Naive B cell (primary cell): ENCODE measurements around the gene UIMC1. TPM values are rescaled to one million over a fixed set of nuclear protein-coding genes. Genes with fewer than 3 reads are reported as not detected.
"Not testable (repeated sequence)": the region's sequence is repeated elsewhere in the genome, so short reads cannot be mapped to it uniquely, and the experiment has no call there.

Experiments used
- ATAC-seq, 2 donors: fragments of 150-1000 bp; cut with Tn5 transposase; 2 replicates each; pipeline ENCODE4 v1.10.0; 2021; ENCODE audit warnings: low read depth in 2 of 2, mild to moderate bottlenecking in 2 of 2, moderate library complexity in 2 of 2
- DNase-seq: peaks from one replicate; pipeline ENCODE4 v3.0.0; 2022
- H3K27ac Mint-ChIP-seq, 6 donors: one replicate each; pipeline ENCODE4 v1.8.0; 2020 to 2022; ENCODE audit warnings: mild to moderate bottlenecking in 6 of 6, mixed read lengths in 6 of 6, moderate library complexity in 5 of 6, inconsistent platforms in 2 of 6
- H3K27me3 Mint-ChIP-seq, 3 donors: one replicate each; pipeline ENCODE4 v1.8.0; 2021 to 2022; ENCODE audit warnings: mixed read lengths in 3 of 3, mild to moderate bottlenecking in 1 of 3
- H3K36me3 Mint-ChIP-seq, 2 donors: one replicate each; pipeline ENCODE4 v1.8.0; 2020 to 2022; ENCODE audit warnings: mixed read lengths in 2 of 2, inconsistent platforms in 1 of 2, mild to moderate bottlenecking in 1 of 2
- H3K4me1 Mint-ChIP-seq, 3 donors: one replicate each; pipeline ENCODE4 v1.8.0; 2020 to 2022; ENCODE audit warnings: mixed read lengths in 3 of 3, inconsistent platforms in 1 of 3, mild to moderate bottlenecking in 1 of 3, moderate library complexity in 1 of 3
- H3K4me3 Mint-ChIP-seq, 8 donors: one replicate each; pipeline ENCODE4 v1.8.0; 2020 to 2022; ENCODE audit warnings: mild to moderate bottlenecking in 8 of 8, mixed read lengths in 8 of 8, moderate library complexity in 8 of 8, inconsistent platforms in 2 of 8
- H3K9me3 Mint-ChIP-seq, 7 donors: one replicate each; pipeline ENCODE4 v1.8.0; 2020 to 2022; ENCODE audit warnings: mixed read lengths in 7 of 7, mild to moderate bottlenecking in 5 of 7, inconsistent platforms in 2 of 7, moderate library complexity in 1 of 7
- polyA plus RNA-seq, 6 donors: library from polyadenylated mRNA; unstranded; fragments of 300-500 nt; fragmentation: Illumina TruSeq; gene quantifications; one replicate each; pipeline ENCODE4 v1.2.3, GENCODE V29; 2021; ENCODE audit warnings: low read depth in 6 of 6

UIMC1 gene
- polyA plus RNA-seq, 6 donors from 2014 or later, result 25.0 to 39.1 (median 32.7) TPM

DNA sequence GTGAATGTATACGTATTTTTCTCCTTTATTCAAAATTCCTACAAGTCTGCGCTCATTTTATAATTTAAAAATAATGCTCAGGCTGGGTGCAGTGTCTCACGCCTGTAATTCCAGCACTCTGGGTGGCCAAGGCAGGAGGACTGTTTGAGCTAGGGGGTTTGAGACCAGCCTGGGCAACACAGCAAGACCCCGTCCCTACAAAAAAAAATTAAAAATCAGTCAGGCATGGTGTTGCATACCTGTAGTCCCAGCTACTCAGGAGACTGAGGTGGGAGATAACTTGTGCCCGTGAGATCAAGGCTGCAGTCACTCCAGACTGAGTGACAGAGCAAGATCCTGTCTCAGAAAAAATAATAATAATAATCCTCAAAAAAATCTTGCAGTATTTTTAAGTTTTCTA lies 7.8 kb downstream of the UIMC1 start:
- Mint-ChIP-seq H3K27me3 (no peaks in the 10 kb centered on the region), H3K4me3 (peak overlapping the region in 1 of 8 donors; percentile 12), H3K9me3 (no peaks in the 10 kb centered on the region), H3K4me1 (peaks cover 46 to 76% (median 69%) of the 10 kb centered on the region in 3 donors), H3K36me3 (no peaks in the 10 kb centered on the region), H3K27ac (no peak overlapping the region)
- DNase-seq, result no peak
- ATAC-seq, result no peak

- ATAC-seq, result no peak
- H3K36me3 Mint-ChIP-seq, result no peaks in the 10 kb centered on the region
- no peaks in the 10 kb centered on the region for H3K27me3 Mint-ChIP-seq
- peaks cover 41 to 86% (median 74%) of the 10 kb centered on the region in 3 donors for H3K4me1 Mint-ChIP-seq
- peak overlapping the region in 5 of 6 donors; percentile 39 to 96 (median 86) for H3K27ac Mint-ChIP-seq
- no peaks in the 10 kb centered on the region for H3K9me3 Mint-ChIP-seq
- H3K4me3 Mint-ChIP-seq, result peak overlapping the region in 5 of 8 donors; percentile 21 to 68 (median 61)
- DNase-seq, result no peak
Observed at GRCh38 chr5:176996780-176997179, 9.8 kb downstream of the UIMC1 start.

DNA sequence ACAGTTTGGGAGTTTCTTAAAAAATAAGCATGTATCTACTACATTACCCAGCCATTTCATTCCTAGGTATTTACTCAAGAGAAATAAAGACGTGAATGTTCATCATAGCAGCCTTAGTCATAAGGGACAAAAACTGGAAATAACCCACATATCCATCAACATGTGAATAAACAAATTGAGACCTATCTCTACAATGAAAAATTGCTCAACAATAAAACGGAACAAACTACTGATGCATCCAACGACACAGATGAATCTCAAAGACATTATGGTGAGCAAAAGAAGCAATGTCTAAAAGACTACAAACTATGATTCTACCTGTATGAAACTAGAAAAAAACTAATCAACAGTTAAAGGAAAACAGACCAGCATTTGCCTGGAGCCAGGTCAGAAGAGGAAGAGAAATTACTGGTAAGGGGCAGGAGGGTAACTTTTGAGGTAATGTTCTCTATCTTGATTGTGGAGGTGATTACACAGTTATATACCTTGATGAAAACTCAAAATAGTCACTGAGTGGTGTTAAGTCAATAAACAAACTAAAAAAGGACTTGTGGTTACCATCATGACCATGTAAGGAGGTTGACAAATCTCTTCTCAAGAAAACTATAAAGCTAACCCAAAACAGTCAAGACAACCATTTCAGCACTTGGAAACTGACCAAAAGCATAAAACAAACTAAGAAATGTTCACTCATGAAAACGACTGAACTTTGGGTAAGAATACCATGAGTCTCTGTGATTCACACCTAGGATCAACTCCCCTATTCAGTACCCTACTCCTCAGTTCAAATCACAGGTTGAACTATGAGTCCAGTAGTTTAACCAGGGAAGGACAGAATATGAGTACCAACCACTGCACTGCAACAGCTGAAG lies 10.4 kb downstream of the UIMC1 start:
- peaks cover 42 to 86% (median 68%) of the 10 kb centered on the region in 3 donors for H3K4me1 Mint-ChIP-seq
- H3K4me3 Mint-ChIP-seq, result peak overlapping the region; percentile 1 to 88 (median 41)
- DNase-seq (peak; percentile 12), ATAC-seq (no peak)
- no peaks in the 10 kb centered on the region for H3K9me3 Mint-ChIP-seq
- peak overlapping the region; percentile 39 to 97 (median 85) for H3K27ac Mint-ChIP-seq
- no peaks in the 10 kb centered on the region for H3K36me3 Mint-ChIP-seq
- H3K27me3 Mint-ChIP-seq, result no peaks in the 10 kb centered on the region

- Mint-ChIP-seq H3K4me3 (peak overlapping the region; percentile 17 to 90 (median 78)), H3K27ac (peak overlapping the region; percentile 86 to 97 (median 92)), H3K27me3 (no peaks in the 10 kb centered on the region), H3K36me3 (no peaks in the 10 kb centered on the region), H3K4me1 (peaks cover 39 to 82% (median 59%) of the 10 kb centered on the region in 3 donors), H3K9me3 (no peaks in the 10 kb centered on the region)
- DNase-seq (no peak), ATAC-seq (no peak)
Observed at GRCh38 chr5:176995122-176995490, 11.5 kb downstream of the UIMC1 start.

- Mint-ChIP-seq H3K36me3 (no peaks in the 10 kb centered on the region), H3K27me3 (no peaks in the 10 kb centered on the region), H3K4me3 (peak overlapping the region; percentile 17 to 90 (median 78)), H3K9me3 (no peaks in the 10 kb centered on the region), H3K4me1 (peaks cover 42 to 83% (median 59%) of the 10 kb centered on the region in 3 donors), H3K27ac (peak overlapping the region; percentile 86 to 97 (median 92))
- peak; percentile 75 for DNase-seq
- ATAC-seq, result peak; percentile 99
Observed at GRCh38 chr5:176994460-176995121, 12.0 kb downstream of the UIMC1 start.

DNA sequence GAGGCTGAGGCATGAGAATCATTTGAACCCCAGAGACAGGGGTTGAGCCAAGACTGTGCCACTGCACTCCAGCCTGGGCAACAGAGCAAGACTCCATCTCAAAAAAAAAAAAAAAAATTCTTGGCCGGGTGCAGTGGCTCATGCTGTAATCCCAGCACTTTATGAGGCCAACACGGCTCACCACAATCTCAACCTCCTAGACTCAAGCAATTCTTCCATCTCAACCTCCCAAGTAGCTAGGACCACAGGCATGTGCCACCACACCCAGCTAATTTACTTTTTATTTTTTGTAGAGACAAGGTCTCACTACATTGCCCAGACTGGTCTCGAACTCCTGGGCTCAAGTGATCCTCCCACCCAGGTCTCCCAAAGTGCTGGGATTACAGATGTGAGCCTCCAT lies 13.5 kb downstream of the UIMC1 start:
- not testable (repeated sequence) for DNase-seq, ATAC-seq, H3K9me3 Mint-ChIP-seq, H3K27me3 Mint-ChIP-seq, H3K36me3 Mint-ChIP-seq
- peaks cover 43 to 87% (median 67%) of the 10 kb centered on the region in 3 donors for H3K4me1 Mint-ChIP-seq
- H3K4me3 Mint-ChIP-seq, result peak overlapping the region in 3 of 8 donors; percentile 42 to 63 (median 53)
- peak overlapping the region in 3 of 6 donors; percentile 28 to 86 (median 47) for H3K27ac Mint-ChIP-seq

DNA sequence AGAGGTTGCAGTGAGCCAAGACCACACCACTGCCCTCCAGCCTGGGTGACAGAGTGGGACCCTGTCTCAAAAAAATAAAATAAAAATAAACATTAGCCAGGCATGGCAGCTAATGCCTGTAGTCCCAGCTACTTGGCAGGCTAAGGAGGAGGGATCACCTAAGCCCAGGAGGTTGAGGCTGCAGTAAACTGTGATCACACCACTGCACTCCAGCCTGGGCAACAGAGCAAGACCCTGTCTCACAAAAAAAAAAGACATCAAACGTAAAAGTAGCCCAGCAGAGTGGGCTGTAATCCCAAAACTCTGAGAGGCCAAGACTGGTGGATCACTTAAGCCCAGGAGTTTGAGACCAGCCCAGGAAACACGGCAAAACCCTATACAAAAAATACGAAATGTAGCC lies 19.0 kb downstream of the UIMC1 start:
- ATAC-seq, result no peak
- H3K4me1 Mint-ChIP-seq, result peaks cover 19 to 75% (median 36%) of the 10 kb centered on the region in 3 donors

DNA sequence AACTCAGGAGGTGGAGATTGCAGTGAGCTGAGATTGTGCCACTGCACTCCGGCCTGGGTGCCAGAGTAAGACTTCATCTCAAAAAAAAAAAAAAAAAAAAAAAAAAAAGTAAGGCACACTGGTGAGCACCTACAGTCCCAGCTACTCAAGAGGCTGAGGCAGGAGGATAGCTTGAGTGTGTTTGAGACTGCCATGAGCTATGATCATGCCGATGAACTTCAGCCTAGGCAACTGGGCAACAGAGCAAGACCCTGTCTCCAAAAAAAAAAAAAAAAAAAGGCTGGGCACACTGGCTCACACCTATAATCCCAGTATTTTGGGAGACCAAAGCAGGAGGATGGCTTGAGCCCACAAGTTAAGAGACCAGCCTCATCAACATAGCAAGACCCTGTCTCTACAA lies 20.3 kb downstream of the UIMC1 start:
- H3K9me3 Mint-ChIP-seq, result no peaks in the 10 kb centered on the region
- peak overlapping the region in 5 of 6 donors; percentile 64 to 97 (median 93) for H3K27ac Mint-ChIP-seq
- DNase-seq (no peak), ATAC-seq (no peak)
- H3K4me3 Mint-ChIP-seq, result peak overlapping the region in 7 of 8 donors; percentile 15 to 88 (median 42)
- H3K36me3 Mint-ChIP-seq, result no peaks in the 10 kb centered on the region
- peaks cover 18 to 69% (median 34%) of the 10 kb centered on the region in 3 donors for H3K4me1 Mint-ChIP-seq
- no peaks in the 10 kb centered on the region for H3K27me3 Mint-ChIP-seq

More for the DNA sequence above, 19.0 kb downstream of the UIMC1 start:
- DNase-seq, result no peak
- Mint-ChIP-seq H3K27ac (peak overlapping the region in 1 of 6 donors; percentile 29), H3K36me3 (no peaks in the 10 kb centered on the region), H3K4me3 (peak overlapping the region in 1 of 8 donors; percentile 25), H3K9me3 (no peaks in the 10 kb centered on the region), H3K27me3 (no peaks in the 10 kb centered on the region)

DNA sequence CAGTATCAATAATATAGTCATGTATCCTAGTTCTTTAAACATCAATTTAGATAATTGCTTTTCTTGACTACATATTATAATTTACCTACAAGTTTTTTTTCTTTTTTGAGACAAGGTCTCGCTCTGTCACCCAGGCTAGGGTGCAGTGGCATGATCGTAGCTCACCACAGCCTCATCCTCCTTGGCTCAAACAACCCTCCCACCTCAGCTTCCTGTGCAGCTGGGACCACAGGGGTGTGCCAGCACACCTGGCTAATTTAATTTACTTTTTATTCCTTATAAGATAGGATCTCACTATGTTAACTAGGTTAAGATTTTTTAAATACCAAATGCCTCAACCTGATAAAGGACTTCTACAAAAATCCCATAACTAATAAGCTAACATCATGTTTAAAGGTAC lies 21.1 kb downstream of the UIMC1 start:
- Mint-ChIP-seq H3K4me3 (peak overlapping the region; percentile 65 to 88 (median 74)), H3K36me3 (no peaks in the 10 kb centered on the region), H3K9me3 (no peaks in the 10 kb centered on the region), H3K27me3 (no peaks in the 10 kb centered on the region), H3K27ac (peak overlapping the region; percentile 79 to 97 (median 94)), H3K4me1 (peaks cover 16 to 66% (median 34%) of the 10 kb centered on the region in 3 donors)
- peak; percentile 100 for ATAC-seq
- peak; percentile 75 for DNase-seq

DNA sequence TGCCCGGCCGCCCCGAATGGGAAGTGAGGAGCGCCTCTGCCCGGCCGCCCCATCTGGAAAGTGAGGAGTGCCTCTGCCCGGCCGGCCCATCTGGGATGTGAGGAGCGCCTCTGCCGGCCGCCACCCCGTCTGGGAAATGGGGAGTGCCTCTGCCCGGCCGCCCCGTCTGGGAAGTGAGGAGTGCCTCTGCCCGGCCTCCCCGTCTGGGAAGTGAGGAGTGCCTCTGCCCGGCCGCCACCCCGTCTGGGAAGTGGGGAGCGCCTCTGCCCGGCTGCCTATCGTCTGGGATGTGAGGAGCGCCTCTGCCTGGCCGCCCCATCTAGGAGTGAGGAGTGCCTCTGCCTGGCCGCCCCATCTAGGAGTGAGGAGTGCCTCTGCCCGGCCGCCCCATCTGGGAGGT lies 22.4 kb downstream of the UIMC1 start:
- not testable (repeated sequence) for ATAC-seq, DNase-seq, H3K27me3 Mint-ChIP-seq, H3K9me3 Mint-ChIP-seq
- peaks cover 15 to 60% (median 33%) of the 10 kb centered on the region in 3 donors for H3K4me1 Mint-ChIP-seq
- peaks cover 10 to 11% of the 10 kb centered on the region in 2 donors for H3K36me3 Mint-ChIP-seq
- H3K27ac Mint-ChIP-seq, result peak overlapping the region in 5 of 6 donors; percentile 12 to 73 (median 31)
- peak overlapping the region in 2 of 8 donors; percentile 51 to 78 for H3K4me3 Mint-ChIP-seq

DNA sequence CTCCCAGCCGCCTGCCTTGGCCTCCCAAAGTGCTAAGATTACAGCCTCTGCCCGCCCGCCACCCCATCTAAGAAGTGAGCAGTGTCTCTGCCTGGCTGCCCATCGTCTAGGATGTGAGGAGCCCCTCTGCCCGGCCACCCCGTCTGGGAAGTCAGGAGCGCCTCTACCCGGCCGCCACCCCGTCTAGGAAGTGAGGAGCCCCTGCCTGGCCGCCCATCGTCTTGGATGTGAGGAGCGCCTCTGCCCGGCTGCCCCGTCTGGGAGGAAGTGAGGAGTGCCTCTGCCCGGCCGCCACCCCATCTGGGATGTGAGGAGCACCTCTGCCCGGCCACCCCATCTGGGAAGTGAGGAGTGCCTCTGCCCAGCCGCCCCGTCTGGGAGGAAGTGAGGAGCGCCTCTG lies 23.0 kb downstream of the UIMC1 start:
- DNase-seq, ATAC-seq, H3K9me3 Mint-ChIP-seq, H3K4me3 Mint-ChIP-seq, H3K27me3 Mint-ChIP-seq: not testable (repeated sequence)
- Mint-ChIP-seq H3K36me3 (peaks cover 10 to 17% of the 10 kb centered on the region in 2 donors), H3K27ac (peak overlapping the region in 4 of 6 donors; percentile 11 to 68 (median 22)), H3K4me1 (peaks cover 19 to 56% (median 33%) of the 10 kb centered on the region in 3 donors)

DNA sequence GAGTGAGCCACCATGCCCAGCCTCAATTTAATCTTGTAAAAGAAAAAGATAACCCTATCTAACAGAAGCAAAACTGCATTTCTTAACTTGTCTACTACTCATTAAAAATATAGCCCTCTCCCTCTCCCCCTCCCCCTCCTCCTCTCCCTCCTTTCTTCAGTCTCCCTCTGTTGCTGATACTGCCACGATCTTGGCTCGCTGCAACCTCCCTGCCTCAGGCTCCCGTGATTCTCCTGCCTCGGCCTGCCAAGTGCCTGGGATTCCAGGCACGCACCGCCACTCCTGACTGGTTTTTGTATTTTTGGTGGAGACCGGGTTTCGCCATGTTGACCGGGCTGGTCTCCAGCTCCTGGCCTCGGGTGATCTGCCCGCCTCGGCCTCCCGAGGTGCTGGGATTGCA lies 23.5 kb downstream of the UIMC1 start:
- Mint-ChIP-seq H3K27ac (peak overlapping the region; percentile 31 to 89 (median 56)), H3K4me1 (peaks cover 15 to 51% (median 28%) of the 10 kb centered on the region in 3 donors), H3K36me3 (peaks cover 10 to 17% of the 10 kb centered on the region in 2 donors)
- not testable (repeated sequence) for ATAC-seq, H3K9me3 Mint-ChIP-seq, H3K4me3 Mint-ChIP-seq, H3K27me3 Mint-ChIP-seq, DNase-seq

DNA sequence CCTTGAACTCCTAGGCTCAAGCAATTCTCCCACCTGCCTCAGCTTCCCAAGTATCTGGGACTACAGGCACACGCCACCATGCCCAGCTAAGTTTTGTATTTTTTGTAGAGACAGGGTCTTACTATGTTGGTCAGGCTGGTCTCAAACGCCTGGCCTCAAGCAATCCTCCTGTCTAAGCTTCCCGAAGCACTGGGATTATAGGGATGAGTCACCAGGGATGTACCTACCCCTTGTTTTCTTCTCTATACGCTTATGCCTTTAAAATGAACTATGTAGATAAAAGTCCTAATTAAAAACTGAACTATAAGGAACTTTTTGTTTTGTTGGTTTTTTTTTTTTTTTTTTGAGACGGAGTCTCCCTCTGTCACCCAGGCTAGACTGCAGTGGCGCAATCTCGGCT lies 25.8 kb downstream of the UIMC1 start:
- no peak for ATAC-seq

More for the DNA sequence above, 25.8 kb downstream of the UIMC1 start:
- peak overlapping the region in 1 of 6 donors; percentile 60 for H3K27ac Mint-ChIP-seq
- H3K36me3 Mint-ChIP-seq, result peaks cover 10 to 17% of the 10 kb centered on the region in 2 donors
- no peaks in the 10 kb centered on the region for H3K9me3 Mint-ChIP-seq
- H3K27me3 Mint-ChIP-seq, result no peaks in the 10 kb centered on the region
- H3K4me3 Mint-ChIP-seq, result no peak overlapping the region
- H3K4me1 Mint-ChIP-seq, result peaks cover 17 to 30% (median 22%) of the 10 kb centered on the region in 3 donors
- DNase-seq, result no peak
